ENCODE measurements around the gene MAT2A.

The MAT2A gene

DNA sequence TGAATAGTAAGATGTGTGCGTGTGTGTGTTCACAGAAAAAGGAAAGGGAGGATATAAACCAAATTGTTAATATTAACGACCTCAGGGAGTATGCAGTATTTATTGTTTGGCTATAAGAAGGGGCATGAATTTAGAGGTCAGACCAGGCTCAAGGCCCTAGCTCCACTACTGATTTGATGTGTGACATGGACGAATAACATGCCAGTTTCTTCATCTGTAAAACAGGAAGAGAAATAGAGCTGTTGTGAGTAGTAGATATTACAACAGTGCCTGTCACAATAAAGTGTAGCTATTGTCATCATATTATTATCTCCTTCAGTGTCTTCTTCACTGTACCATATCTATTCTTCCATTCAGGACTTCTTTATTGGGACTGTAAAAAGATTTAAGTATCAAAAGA is 4.1 kb upstream of the MAT2A start:
- TF ChIP-seq, protein P1, sequence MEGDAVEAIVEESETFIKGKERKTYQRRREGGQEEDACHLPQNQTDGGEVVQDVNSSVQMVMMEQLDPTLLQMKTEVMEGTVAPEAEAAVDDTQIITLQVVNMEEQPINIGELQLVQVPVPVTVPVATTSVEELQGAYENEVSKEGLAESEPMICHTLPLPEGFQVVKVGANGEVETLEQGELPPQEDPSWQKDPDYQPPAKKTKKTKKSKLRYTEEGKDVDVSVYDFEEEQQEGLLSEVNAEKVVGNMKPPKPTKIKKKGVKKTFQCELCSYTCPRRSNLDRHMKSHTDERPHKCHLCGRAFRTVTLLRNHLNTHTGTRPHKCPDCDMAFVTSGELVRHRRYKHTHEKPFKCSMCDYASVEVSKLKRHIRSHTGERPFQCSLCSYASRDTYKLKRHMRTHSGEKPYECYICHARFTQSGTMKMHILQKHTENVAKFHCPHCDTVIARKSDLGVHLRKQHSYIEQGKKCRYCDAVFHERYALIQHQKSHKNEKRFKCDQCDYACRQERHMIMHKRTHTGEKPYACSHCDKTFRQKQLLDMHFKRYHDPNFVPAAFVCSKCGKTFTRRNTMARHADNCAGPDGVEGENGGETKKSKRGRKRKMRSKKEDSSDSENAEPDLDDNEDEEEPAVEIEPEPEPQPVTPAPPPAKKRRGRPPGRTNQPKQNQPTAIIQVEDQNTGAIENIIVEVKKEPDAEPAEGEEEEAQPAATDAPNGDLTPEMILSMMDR (IDR thresholded peaks at IDR 0.05; ENCODE audit: insufficient read depth, low read depth, low read length, missing control alignments), result no peak
- no peak overlapping the region for H3K4me3 ChIP-seq (ENCODE audit: low read length)
- DNase-seq (ENCODE audit: low read depth), result no peak

DNA sequence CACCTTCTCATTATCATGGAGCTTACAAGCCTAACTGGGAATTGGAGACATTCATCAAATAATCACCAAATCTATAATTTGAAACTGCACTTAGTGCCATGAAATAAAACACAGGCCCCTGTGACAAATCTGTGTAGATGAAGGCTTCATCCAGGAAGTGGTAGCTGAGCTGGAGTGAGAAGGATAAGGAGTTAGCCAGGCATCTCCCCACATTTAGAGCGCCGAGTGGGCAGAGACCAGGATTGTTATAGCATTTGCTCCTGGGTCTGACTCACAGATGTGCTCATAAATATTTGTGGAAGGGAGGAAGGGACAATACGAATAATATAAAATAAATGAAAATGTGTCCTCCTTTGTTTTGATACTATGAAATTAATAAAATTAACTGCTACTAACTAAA is 2.5 kb upstream of the MAT2A start:
- no peak overlapping the region for H3K4me3 ChIP-seq (ENCODE audit: low read length)
- TF ChIP-seq, protein P1 (IDR thresholded peaks at IDR 0.05; ENCODE audit: insufficient read depth, low read depth, low read length, missing control alignments), result no peak
- DNase-seq (ENCODE audit: low read depth), result peak; percentile 49

DNA sequence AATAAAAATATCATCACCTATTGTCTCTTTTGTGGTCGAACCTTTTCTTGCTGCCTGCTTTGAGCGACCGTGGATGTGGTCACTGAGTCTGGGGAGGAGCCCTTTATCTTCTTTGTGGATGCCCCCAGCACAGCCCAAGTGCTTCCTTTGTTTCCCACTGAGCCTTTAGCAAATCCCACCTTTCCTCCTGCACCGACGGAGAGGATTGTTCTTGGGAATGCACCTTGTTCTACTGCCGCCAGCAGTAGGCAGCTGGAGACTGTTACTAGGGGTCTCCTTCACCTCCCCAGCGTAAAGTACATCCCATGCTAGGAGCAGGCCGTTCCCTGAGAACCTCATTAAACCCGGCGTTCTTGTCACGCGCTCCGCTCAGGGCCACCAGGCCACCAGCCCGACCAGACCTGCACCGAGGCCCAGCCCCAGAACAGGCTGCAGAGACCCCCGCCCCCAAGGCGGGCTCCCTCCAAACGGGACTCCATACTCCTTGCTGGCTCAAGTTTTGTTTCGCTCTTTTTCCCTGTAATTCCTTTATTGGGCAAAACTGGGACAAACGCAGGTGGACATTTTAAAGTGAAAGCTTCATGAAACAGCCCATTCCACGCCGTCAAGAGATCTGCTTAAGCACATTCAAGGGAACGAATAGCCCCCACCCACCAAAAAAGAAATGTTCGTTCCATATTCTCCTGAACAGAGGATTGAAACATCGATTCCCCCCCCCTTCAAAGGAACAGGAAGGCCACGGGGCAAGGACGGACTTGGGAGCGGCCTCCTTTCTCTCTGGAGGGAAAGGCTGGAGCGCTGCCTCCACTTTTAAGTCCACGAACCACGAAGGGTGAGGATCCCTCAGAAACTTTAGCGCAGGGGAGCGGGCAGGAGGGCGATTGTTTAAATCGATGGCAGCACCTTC is 1.1 kb upstream of the MAT2A start:
- H3K4me3 ChIP-seq (ENCODE audit: low read length), result peak overlapping the region; percentile 69
- peak; percentile 46 for DNase-seq (ENCODE audit: low read depth)
- TF ChIP-seq, protein P1 (IDR thresholded peaks at IDR 0.05; ENCODE audit: insufficient read depth, low read depth, low read length, missing control alignments), result no peak

DNA sequence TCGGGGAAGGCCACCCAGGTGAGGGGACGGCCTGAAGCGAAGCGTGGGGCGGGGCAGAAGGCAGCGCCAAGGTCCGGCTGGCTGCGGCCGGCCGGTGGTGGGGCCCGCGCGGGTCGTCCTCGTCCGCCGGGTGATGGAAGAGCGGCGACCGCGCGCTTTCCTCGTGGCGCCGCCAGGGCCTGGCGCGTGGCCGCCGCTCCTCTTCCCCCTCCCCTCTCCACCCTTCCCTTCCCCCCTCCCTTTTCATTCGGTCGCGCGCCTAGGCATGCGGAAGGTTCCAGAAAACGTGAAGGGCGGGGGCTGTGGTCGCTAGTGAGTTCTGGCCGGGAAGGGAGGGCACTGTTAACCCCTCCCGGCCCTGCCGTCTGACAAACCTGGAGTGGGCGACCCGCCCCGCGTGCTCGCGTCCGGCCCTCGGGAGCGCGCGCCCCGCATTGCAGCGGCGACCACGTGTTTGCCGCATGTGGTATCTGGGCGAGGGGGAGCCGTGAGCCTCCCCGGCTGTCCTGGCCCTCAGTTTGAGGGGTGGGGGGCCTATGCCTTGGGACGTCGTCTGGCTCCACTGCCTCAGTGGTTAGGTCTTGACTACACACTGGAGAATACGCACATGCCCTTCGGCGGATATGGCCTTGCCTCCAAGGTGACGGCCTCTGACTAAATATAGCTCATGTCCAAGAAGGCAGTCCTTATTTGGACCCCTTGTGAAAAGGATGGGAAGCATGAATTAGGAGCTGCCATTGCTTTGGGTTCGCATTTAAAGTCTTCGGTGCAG is 579 bp downstream of the MAT2A start:
- TF ChIP-seq, protein P1 (IDR thresholded peaks at IDR 0.05; ENCODE audit: insufficient read depth, low read depth, low read length, missing control alignments), result no peak
- peak; percentile 56 for DNase-seq (ENCODE audit: low read depth)
- H3K4me3 ChIP-seq (ENCODE audit: low read length), result peak overlapping the region; percentile 69

DNA sequence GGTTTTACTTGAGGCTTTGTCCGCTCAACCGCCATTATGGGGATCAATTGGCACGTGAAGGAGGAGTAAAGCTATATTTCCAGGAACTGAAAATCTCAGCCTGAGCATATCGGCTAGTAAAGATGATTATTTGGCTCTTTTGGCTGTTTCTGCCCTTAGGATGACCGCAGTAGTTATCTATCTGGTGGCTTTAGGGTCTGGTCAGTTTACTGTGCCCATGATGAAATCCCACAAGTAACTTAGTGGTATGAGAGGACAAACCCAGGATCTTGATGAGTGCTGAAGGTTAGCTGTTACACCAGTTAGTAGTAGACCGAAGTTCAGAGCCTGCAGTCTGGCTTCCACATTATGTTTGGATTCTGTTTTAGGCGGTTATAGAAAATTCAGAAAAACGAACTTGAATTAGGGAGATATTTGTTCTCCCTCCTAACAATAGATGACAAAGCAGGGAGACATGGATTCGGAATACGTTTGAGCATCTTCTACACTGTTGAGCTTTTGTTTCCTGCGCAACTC is 1.2 kb downstream of the MAT2A start:
- peak overlapping the region; percentile 69 for H3K4me3 ChIP-seq (ENCODE audit: low read length)
- TF ChIP-seq, protein P1 (IDR thresholded peaks at IDR 0.05; ENCODE audit: insufficient read depth, low read depth, low read length, missing control alignments), result no peak
- DNase-seq (ENCODE audit: low read depth), result no peak

DNA sequence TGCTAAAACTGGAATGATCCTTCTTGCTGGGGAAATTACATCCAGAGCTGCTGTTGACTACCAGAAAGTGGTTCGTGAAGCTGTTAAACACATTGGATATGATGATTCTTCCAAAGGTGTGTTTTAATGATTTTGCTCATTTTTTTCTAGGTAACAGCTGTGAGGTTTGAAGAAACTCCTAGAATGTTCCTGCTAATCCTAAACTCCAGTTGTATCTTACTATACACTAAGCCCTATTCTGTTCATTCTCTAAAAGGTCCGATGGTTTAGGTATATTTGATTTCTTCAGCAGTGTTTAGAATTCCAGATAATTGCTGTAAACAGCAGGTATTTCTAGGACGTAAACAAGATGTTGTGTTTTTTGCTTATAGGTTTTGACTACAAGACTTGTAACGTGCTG is 2.3 kb downstream of the MAT2A start:
- H3K4me3 ChIP-seq (ENCODE audit: low read length), result peak overlapping the region; percentile 69
- TF ChIP-seq, protein P1 (IDR thresholded peaks at IDR 0.05; ENCODE audit: insufficient read depth, low read depth, low read length, missing control alignments), result no peak
- DNase-seq (ENCODE audit: low read depth), result no peak
